Chondrocyte (in vitro differentiated cells): ENCODE results near the gene LYSMD3. TPM values are rescaled to one million over a fixed set of nuclear protein-coding genes. Genes with fewer than 3 reads are reported as not detected.

ENCODE experiments used
- DNase-seq: peaks from one replicate; pipeline ENCODE4 v3.0.0; 2021; ENCODE audit warnings: mixed read lengths, low spot score
- H3K27ac Mint-ChIP-seq: one replicate; pipeline ENCODE4 v1.8.0; 2021; ENCODE audit warnings: mild to moderate bottlenecking, moderate library complexity, mixed read lengths; ENCODE audit not compliant: unreplicated experiment
- H3K27me3 Mint-ChIP-seq: 2 replicates; pipeline ENCODE4 v1.8.0; 2021; ENCODE audit warnings: low read depth, mixed read lengths
- H3K36me3 Mint-ChIP-seq: 2 replicates; pipeline ENCODE4 v1.8.0; 2021; ENCODE audit warnings: low read depth, mixed read lengths
- H3K4me1 Mint-ChIP-seq: 2 replicates; pipeline ENCODE4 v1.8.0; 2021; ENCODE audit warnings: low read depth, mild to moderate bottlenecking, mixed read lengths
- H3K4me3 Mint-ChIP-seq: one replicate; pipeline ENCODE4 v1.8.0; 2021; ENCODE audit warnings: mild to moderate bottlenecking, moderate library complexity, mixed read lengths; ENCODE audit not compliant: unreplicated experiment
- H3K9me3 Mint-ChIP-seq: 2 replicates; pipeline ENCODE4 v1.8.0; 2021; ENCODE audit warnings: low read depth, mixed read lengths
- CTCF ChIP-seq: fragments of 200-600 bp; sonication (generic); IDR thresholded peaks from 2 replicates; pipeline ENCODE4 v1.5.0; 2021; ENCODE audit warnings: antibody characterized with exemption, mild to moderate bottlenecking, moderate library complexity
- total RNA-seq: library from RNA; stranded (reverse); gene quantifications from 3 replicates; pipeline ENCODE4 v1.2.1, GENCODE V29; 2021

LYSMD3 gene
- total RNA-seq, 1 donor from 2014 or later = 23.6 TPM

DNA sequence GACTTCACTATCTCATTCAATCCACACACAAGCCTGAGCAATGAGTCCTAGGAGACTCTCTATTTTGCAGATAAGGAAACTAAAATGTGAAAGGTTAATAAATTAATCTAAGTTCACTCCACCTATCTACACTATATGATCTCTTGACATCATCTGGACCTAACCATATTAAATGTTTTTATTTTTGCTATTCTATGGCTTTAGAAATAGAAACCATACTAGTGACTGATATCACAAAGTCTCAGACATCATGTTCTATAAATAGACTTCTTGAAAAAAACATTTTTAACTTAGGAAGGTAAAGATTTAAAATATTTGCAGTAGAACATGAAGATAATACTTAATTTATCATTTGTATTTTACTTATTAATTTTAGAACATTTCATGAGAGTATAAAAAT lies 19.8 kb upstream of the LYSMD3 start:
- TF ChIP-seq CTCF = no peak
- Mint-ChIP-seq H3K36me3 (no peaks in the 10 kb centered on the region), H3K9me3 (no peaks in the 10 kb centered on the region), H3K27ac (no peak overlapping the region), H3K27me3 (peaks cover 22% of the 10 kb centered on the region), H3K4me1 (peaks cover 6% of the 10 kb centered on the region), H3K4me3 (no peak overlapping the region)
- DNase-seq = no peak

DNA sequence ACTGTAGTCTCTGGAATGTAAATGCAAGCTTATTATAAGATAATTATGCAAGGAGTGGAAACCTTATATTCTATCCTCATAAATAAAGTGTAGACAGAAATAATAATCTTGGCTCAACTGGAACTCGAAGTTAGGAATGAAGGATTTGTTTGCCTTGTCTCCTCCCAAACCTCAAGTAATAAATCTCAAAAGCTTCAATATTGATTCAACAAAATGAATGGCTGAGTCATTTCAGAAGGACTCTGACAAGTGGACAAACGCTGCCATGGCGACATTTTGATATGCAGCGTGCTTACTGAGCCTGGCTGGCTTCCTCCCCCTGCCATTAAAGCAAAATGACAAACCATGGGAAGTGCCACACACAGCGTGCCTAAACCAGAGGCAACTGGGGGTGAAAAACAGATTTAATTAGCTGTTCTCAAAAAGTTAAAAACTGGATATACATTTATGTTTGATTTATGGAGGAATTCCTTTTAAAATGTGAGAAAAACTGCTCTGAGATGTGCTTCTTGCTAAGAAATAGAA lies 18.7 kb upstream of the LYSMD3 start:
- Mint-ChIP-seq H3K27me3 (peaks cover 19% of the 10 kb centered on the region), H3K36me3 (no peaks in the 10 kb centered on the region), H3K4me1 (peaks cover 6% of the 10 kb centered on the region), H3K4me3 (no peak overlapping the region), H3K9me3 (no peaks in the 10 kb centered on the region), H3K27ac (no peak overlapping the region)
- TF ChIP-seq CTCF = no peak
- no peak for DNase-seq

- no peak for TF ChIP-seq CTCF
- H3K27ac Mint-ChIP-seq = no peak overlapping the region
Observed at GRCh38 chr5:90547072-90547536, 17.7 kb upstream of the LYSMD3 start.

GRCh38 chr5:90546216-90546837 lies 16.9 kb upstream of the LYSMD3 start:
- TF ChIP-seq CTCF = no peak
- Mint-ChIP-seq H3K27me3 (peaks cover 4% of the 10 kb centered on the region), H3K4me1 (peaks cover 6% of the 10 kb centered on the region), H3K36me3 (no peaks in the 10 kb centered on the region), H3K27ac (no peak overlapping the region), H3K9me3 (no peaks in the 10 kb centered on the region), H3K4me3 (no peak overlapping the region)
- DNase-seq = no peak

More at GRCh38 chr5:90547072-90547536, 17.7 kb upstream of the LYSMD3 start:
- DNase-seq = no peak
- Mint-ChIP-seq H3K4me3 (no peak overlapping the region), H3K27me3 (peaks cover 10% of the 10 kb centered on the region), H3K36me3 (no peaks in the 10 kb centered on the region), H3K9me3 (no peaks in the 10 kb centered on the region), H3K4me1 (peaks cover 6% of the 10 kb centered on the region)

DNA sequence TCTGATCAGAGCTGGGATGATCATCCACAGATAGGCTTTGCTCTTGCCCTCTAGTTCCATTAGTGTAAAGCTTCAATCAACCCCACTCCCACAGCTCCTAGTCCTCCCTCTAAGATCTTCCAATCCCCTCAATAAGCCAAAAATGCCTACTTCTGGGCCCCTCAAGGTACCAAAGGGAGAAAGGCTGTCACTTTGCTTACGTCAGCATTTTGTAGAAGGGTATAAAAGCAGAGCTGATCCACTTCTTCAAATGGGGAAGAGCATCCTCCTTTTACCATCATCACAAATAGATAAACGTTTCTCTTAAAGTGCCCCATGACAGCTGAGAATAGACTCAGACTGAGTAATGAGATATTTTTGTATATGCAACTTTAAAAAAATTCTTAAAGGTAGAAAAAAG lies 16.1 kb upstream of the LYSMD3 start:
- Mint-ChIP-seq H3K36me3 (no peaks in the 10 kb centered on the region), H3K4me1 (peaks cover 6% of the 10 kb centered on the region), H3K4me3 (no peak overlapping the region), H3K9me3 (no peaks in the 10 kb centered on the region), H3K27me3 (peaks cover 4% of the 10 kb centered on the region), H3K27ac (no peak overlapping the region)
- DNase-seq = no peak
- TF ChIP-seq CTCF = no peak
